IMR-90 (cell line): ENCODE results near the gene ADARB2. TPM values are rescaled to one million over a fixed set of nuclear protein-coding genes. Genes with fewer than 3 reads are reported as not detected.

Experiments
- ATAC-seq: fragments of 200-7000 bp; cut with Tn5 transposase; 2 replicates; pipeline ENCODE4 v1.9.1; 2020; ENCODE audit warnings: low read depth, mild to moderate bottlenecking, moderate library complexity
- BruUV-seq: library from RNA; stranded (reverse); fragments of 400-500 nt; replicated peaks from 2 replicates; lab custom pipeline; 2021; lab: Mats Ljungman, UMichigan
- CTCF ChIA-PET: fragments of 300-600 bp; formaldehyde crosslinking; extraction: SDS; loops from one replicate; lab custom pipeline; 2021; ENCODE audit warnings: antibody characterized with exemption; lab: Yijun Ruan, JAX
- POLR2A ChIA-PET: fragments of 300-600 bp; sonication (Branson Sonifier 250); formaldehyde crosslinking; loops from one replicate; lab custom pipeline; 2022; ENCODE audit warnings: antibody characterized with exemption; ENCODE audit not compliant: unreplicated experiment; lab: Charles Lee
- DNase-seq: peaks from one replicate; pipeline ENCODE4 v3.0.0; 2013
- H2AFZ ChIP-seq: replicated peaks from 2 replicates; pipeline ENCODE3; 2013; ENCODE audit warnings: low read length, mild to moderate bottlenecking; ENCODE audit not compliant: poor library complexity
- H2AK5ac ChIP-seq: 2 replicates; pipeline ENCODE4 v1.6.1; 2013; ENCODE audit warnings: low read depth, low read length, inconsistent platforms
- H2AK9ac ChIP-seq: replicated peaks from 2 replicates; pipeline ENCODE3; 2013; ENCODE audit warnings: mild to moderate bottlenecking, low read depth, low read length, moderate library complexity; ENCODE audit not compliant: poor library complexity
- H2BK120ac ChIP-seq: 2 replicates; pipeline ENCODE4 v1.6.1; 2013; ENCODE audit warnings: low read depth, low read length, inconsistent platforms
- H2BK15ac ChIP-seq: 3 replicates; pipeline ENCODE4 v1.6.1; 2013; ENCODE audit warnings: low read depth, low read length, inconsistent platforms
- H2BK20ac ChIP-seq: 2 replicates; pipeline ENCODE4 v1.6.1; 2013; ENCODE audit warnings: low read depth, mild to moderate bottlenecking, inconsistent platforms, low read length, moderate library complexity
- H2BK5ac ChIP-seq: 2 replicates; pipeline ENCODE4 v1.6.1; 2013; ENCODE audit warnings: mild to moderate bottlenecking, low read depth, low read length, inconsistent platforms; ENCODE audit not compliant: poor library complexity, severe bottlenecking
- H3K14ac ChIP-seq: replicated peaks from 2 replicates; pipeline ENCODE4 v1.6.1; 2013; ENCODE audit warnings: low read depth, low read length, inconsistent platforms
- H3K18ac ChIP-seq: 2 replicates; pipeline ENCODE4 v1.6.1; 2013; ENCODE audit warnings: low read depth, low read length, control low read depth
- H3K23ac ChIP-seq: 2 replicates; pipeline ENCODE4 v1.6.1; 2013; ENCODE audit warnings: low read depth, low read length, inconsistent platforms
- H3K27ac ChIP-seq: 2 replicates; pipeline ENCODE4 v1.5.1; 2013; ENCODE audit warnings: mild to moderate bottlenecking, control low read depth, low read length; ENCODE audit not compliant: insufficient read depth
- H3K27me3 ChIP-seq: 2 replicates; pipeline ENCODE4 v1.6.1; 2013; ENCODE audit warnings: low read length; ENCODE audit not compliant: control insufficient read depth, insufficient read depth
- H3K36me3 ChIP-seq: 2 replicates; pipeline ENCODE4 v1.6.1; 2013; ENCODE audit warnings: low read length, mixed read lengths; ENCODE audit not compliant: control insufficient read depth, insufficient read depth
- H3K4ac ChIP-seq: 2 replicates; pipeline ENCODE4 v1.6.1; 2013; ENCODE audit warnings: low read depth, low read length, inconsistent platforms
- H3K4me1 ChIP-seq: 2 replicates; pipeline ENCODE4 v1.6.1; 2013; ENCODE audit warnings: low read length, mixed read lengths; ENCODE audit not compliant: control insufficient read depth, insufficient read depth
- H3K4me2 ChIP-seq: 2 replicates; pipeline ENCODE4 v1.6.1; 2013; ENCODE audit warnings: low read depth, mild to moderate bottlenecking, control low read depth, low read length, moderate library complexity
- H3K4me3 ChIP-seq: 2 replicates; pipeline ENCODE4 v1.5.1; 2013; ENCODE audit warnings: low read depth, mild to moderate bottlenecking, control low read depth, low read length, moderate library complexity; ENCODE audit not compliant: insufficient read depth
- H3K56ac ChIP-seq: 2 replicates; pipeline ENCODE4 v1.6.1; 2013; ENCODE audit warnings: low read length, inconsistent platforms; ENCODE audit not compliant: insufficient read depth; ENCODE audit errors: extremely low read depth
- H3K79me1 ChIP-seq, 2 experiments: 2 replicates each; pipeline ENCODE4 v1.6.1; 2013; ENCODE audit warnings: low read length in 2 of 2, inconsistent platforms in 1 of 2, low read depth in 1 of 2
- H3K9ac ChIP-seq: 2 replicates; pipeline ENCODE4 v1.6.1; 2013; ENCODE audit warnings: low read depth, low read length, control low read depth
- H3K9me1 ChIP-seq: 2 replicates; pipeline ENCODE4 v1.6.1; 2013; ENCODE audit warnings: low read length, inconsistent platforms; ENCODE audit not compliant: insufficient read depth
- H3K9me3 ChIP-seq: 2 replicates; pipeline ENCODE4 v1.6.1; 2013; ENCODE audit warnings: low read length; ENCODE audit not compliant: control insufficient read depth, insufficient read depth
- H4K20me1 ChIP-seq: 2 replicates; pipeline ENCODE4 v1.6.1; 2013; ENCODE audit warnings: low read length, inconsistent platforms; ENCODE audit not compliant: insufficient read depth
- H4K5ac ChIP-seq: 2 replicates; pipeline ENCODE4 v1.6.1; 2013; ENCODE audit warnings: mild to moderate bottlenecking, low read depth, low read length, control low read depth
- H4K8ac ChIP-seq, 2 experiments: 2 replicates each; pipeline ENCODE4 v1.6.1; 2013; ENCODE audit warnings: low read depth in 2 of 2, low read length in 2 of 2, control low read depth in 1 of 2, inconsistent platforms in 1 of 2
- H4K91ac ChIP-seq: 2 replicates; pipeline ENCODE4 v1.6.1; 2013; ENCODE audit warnings: low read depth, low read length, inconsistent platforms; ENCODE audit not compliant: insufficient read depth
- CEBPB ChIP-seq: IDR thresholded peaks from 2 replicates; pipeline ENCODE4 v1.6.1; 2012; ENCODE audit warnings: low read depth, low read length, improper control_type of control experiment
- CTCF ChIP-seq: conservative IDR thresholded peaks from 2 replicates; pipeline ENCODE4 v1.5.1; 2012; ENCODE audit warnings: mild to moderate bottlenecking, low read depth, low read length, improper control_type of control experiment
- WGBS, 2 experiments: methylation state at CpG; one replicate each; pipeline versions ENCODE4 v1.1.5 to v1.1.7; 2013; ENCODE audit warnings: missing lambda C conversion rate in 2 of 2; ENCODE audit not compliant: insufficient read length in 1 of 2; ENCODE audit errors: extremely low coverage in 2 of 2; 5-methylcytosine and 5-hydroxymethylcytosine counted together
- dilution Hi-C: fragments of 300-500 bp; cut with HindIII; formaldehyde crosslinking; loops from one replicate; pipeline ENCODE4 v1.14.3; 2018; ENCODE audit warnings: low sequenced_read_pairs; ENCODE audit not compliant: unreplicated experiment
- in situ Hi-C: fragments of 300-500 bp; cut with MboI; formaldehyde crosslinking; loops from 3 replicates; pipeline ENCODE4 v1.14.3; 2019; ENCODE audit warnings: low sequenced_read_pairs, inconsistent platforms, mixed read lengths
- intact Hi-C: fragments of 100-400 bp; cut with micrococcal nuclease; formaldehyde crosslinking; loops from 2 replicates; pipeline ENCODE4 v1.10.0; 2022
- polyA plus RNA-seq, 3 experiments: library from polyadenylated mRNA; depleted of rRNA; stranded (reverse); fragments of >200 nt; gene quantifications; 2 replicates each; pipeline ENCODE4 v1.2.3, GENCODE V29; 2012; ENCODE audit warnings: low replicate concordance in 1 of 3
- total RNA-seq: library from RNA; depleted of rRNA; stranded (reverse); fragments of >200 nt; gene quantifications from 2 replicates; pipeline ENCODE4 v1.2.3, GENCODE V29; 2012

Gene ADARB2
- total and polyA plus RNA-seq, 2 of the 4 experiments (the other 2 are of a cell fraction) = not detected

- Histone ChIP-seq H3K4ac (no peak overlapping the region), H3K27ac (no peak overlapping the region), H2BK5ac (no peak overlapping the region), H2BK20ac (no peak overlapping the region), H3K4me2 (no peak overlapping the region), H3K36me3 (no peaks in the 10 kb centered on the region), H3K4me3 (no peak overlapping the region), H3K9ac (no peak overlapping the region), H2BK15ac (no peak overlapping the region), H2AK9ac (no peak overlapping the region), H2AFZ (no peak overlapping the region), H2BK120ac (no peak overlapping the region), H3K27me3 (no peaks in the 10 kb centered on the region), H2AK5ac (no peak overlapping the region), H3K14ac (no peak overlapping the region), H3K56ac (no peak overlapping the region), H4K8ac (no peak overlapping the region), H4K20me1 (no peaks in the 10 kb centered on the region), H4K5ac (no peak overlapping the region), H3K23ac (no peak overlapping the region), H3K18ac (no peak overlapping the region), H3K79me1 (no peaks in the 10 kb centered on the region), H3K4me1 (no peaks in the 10 kb centered on the region), H3K9me1 (no peaks in the 10 kb centered on the region), H4K91ac (no peak overlapping the region), H3K9me3 (peaks cover 37% of the 10 kb centered on the region)
- in situ Hi-C loops = no loop called here
- ATAC-seq (no peak), DNase-seq (no peak)
- BruUV-seq = no TSS peak
- 72% methylated on average over 2 of the region's 14 CpGs; no CpG with 5 or more reads in 1 of the 2 experiments for WGBS, 2 experiments
- intact Hi-C loops = no loop called here
- TF ChIP-seq CEBPB (no peak), CTCF (no peak)
- POLR2A ChIA-PET = no interaction called here
- dilution Hi-C loops = no loop called here
- CTCF ChIA-PET = no interaction called here
These were observed 439.6 kb downstream of the ADARB2 start for GRCh38 chr10:1297566-1298301.
